Left ventricle myocardium inferior (tissue), 1 donor: ENCODE measurements around the gene LARGE1. TPM values are rescaled to one million over a fixed set of nuclear protein-coding genes. Genes with fewer than 3 reads are reported as not detected.

Experiments used
- DNase-seq: peaks from one replicate; pipeline ENCODE4 v3.0.0-alpha.2; 2020
- H3K27ac ChIP-seq: fragments of 200-600 bp; replicated peaks from 2 replicates; pipeline ENCODE4 v1.8.0; 2021
- H3K27me3 ChIP-seq: fragments of 200-600 bp; 2 replicates; pipeline ENCODE4 v1.8.0; 2021; ENCODE audit warnings: low read depth
- H3K36me3 ChIP-seq: fragments of 200-600 bp; 2 replicates; pipeline ENCODE4 v1.8.0; 2021
- H3K4me1 ChIP-seq: fragments of 200-600 bp; 2 replicates; pipeline ENCODE4 v1.8.0; 2021
- H3K4me3 ChIP-seq: fragments of 200-600 bp; 2 replicates; pipeline ENCODE4 v1.8.0; 2021; ENCODE audit warnings: mild to moderate bottlenecking, moderate library complexity
- H3K9me3 ChIP-seq: fragments of 200-600 bp; replicated peaks from 2 replicates; pipeline ENCODE4 v1.8.0; 2021
- intact Hi-C: fragments of 100-400 bp; cut with micrococcal nuclease; formaldehyde crosslinking; loops from one replicate; pipeline ENCODE4 v1.11.0; 2022
- total RNA-seq: library from RNA; stranded (reverse); fragmentation: NEBNext Ultra II Directional; extraction: Animal tissue kit (Norgen Biotek cat#: 25700); gene quantifications from one replicate; pipeline ENCODE4 v1.2.1, GENCODE V29; 2021
- TF ChIP-seq, protein P1 (sequence below): fragments of 200-600 bp; IDR thresholded peaks from 2 replicates; pipeline ENCODE4 v1.8.0; 2021; ENCODE audit warnings: antibody characterized with exemption, mild to moderate bottlenecking, borderline replicate concordance
- donor health status: DM: no; HTN: yes; CAD: no; lungs with severe emphysema.

LARGE1 gene
- total RNA-seq, 1 donor from 2014 or later = 117 TPM

GRCh38 chr22:33842421-33843094 is 77.7 kb downstream of the LARGE1 start:
- H3K9me3 ChIP-seq = no peaks in the 10 kb centered on the region
- intact Hi-C loops = no loop called here
- TF ChIP-seq, protein P1, sequence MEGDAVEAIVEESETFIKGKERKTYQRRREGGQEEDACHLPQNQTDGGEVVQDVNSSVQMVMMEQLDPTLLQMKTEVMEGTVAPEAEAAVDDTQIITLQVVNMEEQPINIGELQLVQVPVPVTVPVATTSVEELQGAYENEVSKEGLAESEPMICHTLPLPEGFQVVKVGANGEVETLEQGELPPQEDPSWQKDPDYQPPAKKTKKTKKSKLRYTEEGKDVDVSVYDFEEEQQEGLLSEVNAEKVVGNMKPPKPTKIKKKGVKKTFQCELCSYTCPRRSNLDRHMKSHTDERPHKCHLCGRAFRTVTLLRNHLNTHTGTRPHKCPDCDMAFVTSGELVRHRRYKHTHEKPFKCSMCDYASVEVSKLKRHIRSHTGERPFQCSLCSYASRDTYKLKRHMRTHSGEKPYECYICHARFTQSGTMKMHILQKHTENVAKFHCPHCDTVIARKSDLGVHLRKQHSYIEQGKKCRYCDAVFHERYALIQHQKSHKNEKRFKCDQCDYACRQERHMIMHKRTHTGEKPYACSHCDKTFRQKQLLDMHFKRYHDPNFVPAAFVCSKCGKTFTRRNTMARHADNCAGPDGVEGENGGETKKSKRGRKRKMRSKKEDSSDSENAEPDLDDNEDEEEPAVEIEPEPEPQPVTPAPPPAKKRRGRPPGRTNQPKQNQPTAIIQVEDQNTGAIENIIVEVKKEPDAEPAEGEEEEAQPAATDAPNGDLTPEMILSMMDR = no peak
- no peak for DNase-seq
- peak overlapping the region; percentile 67 for H3K27ac ChIP-seq
- no peaks in the 10 kb centered on the region for H3K36me3 ChIP-seq
- no peak overlapping the region for H3K4me3 ChIP-seq
- peaks cover 65% of the 10 kb centered on the region for H3K4me1 ChIP-seq
- H3K27me3 ChIP-seq = no peaks in the 10 kb centered on the region

DNA sequence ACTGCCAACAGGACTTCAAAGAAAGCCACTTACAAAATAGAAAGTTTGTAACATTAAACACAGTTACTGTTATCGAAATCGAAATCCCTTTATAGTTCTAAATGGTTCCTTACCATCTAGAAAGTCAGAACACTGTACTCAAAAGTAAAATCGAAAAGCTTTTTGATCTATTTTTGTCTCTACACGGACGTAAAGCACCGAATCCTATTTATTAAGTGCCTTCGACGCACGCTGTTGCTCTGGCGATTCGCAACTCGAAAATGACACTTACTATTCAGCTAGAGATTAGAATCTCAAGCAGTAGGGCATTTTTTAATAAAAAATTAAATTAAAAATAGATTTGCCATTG is 78.3 kb downstream of the LARGE1 start:
- intact Hi-C loops = no loop called here

DNA sequence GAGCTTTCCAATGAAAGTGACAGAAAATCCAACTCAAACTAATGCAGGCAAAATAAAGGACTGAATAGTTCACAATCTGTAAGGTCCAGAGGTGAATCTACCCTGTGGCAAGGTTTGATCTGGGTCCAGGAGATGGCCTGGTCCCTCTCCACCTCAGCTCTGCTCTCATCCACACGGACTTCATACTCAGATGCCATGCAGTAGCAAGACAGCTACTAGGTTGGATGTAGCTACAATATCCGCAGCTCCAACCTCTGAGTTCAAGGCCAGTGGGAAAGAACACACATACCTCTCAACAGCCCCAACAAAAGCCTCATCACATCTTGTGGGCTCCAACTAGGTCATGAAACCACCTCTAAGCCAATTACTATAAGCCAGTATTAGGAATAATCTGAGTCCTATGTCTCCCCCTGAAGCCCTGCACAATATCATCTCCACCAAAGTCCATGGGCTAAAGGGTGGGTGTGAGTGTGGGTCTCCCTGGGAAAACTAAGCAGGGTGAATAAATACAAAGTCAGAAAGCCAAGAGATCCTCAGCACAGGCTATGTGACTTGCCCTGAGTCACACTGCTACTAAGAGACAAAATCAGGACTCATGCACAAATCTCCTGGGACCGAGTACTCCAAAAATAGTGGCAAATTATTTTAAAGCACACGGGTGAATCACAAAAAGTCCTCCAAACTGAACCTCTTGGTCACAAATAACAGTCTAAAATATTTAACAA is 78.8 kb downstream of the LARGE1 start:
- no peak for DNase-seq
- H3K4me1 ChIP-seq = peaks cover 69% of the 10 kb centered on the region
- no peaks in the 10 kb centered on the region for H3K9me3 ChIP-seq
- TF ChIP-seq, protein P1 = no peak
- peak overlapping the region; percentile 67 for H3K27ac ChIP-seq
- no peaks in the 10 kb centered on the region for H3K27me3 ChIP-seq
- no peaks in the 10 kb centered on the region for H3K36me3 ChIP-seq
- peak overlapping the region; percentile 17 for H3K4me3 ChIP-seq
- intact Hi-C loops = no loop called here

More for the DNA sequence above, 78.3 kb downstream of the LARGE1 start:
- H3K27ac ChIP-seq = peak overlapping the region; percentile 67
- H3K27me3 ChIP-seq = no peaks in the 10 kb centered on the region
- H3K9me3 ChIP-seq = no peaks in the 10 kb centered on the region
- H3K4me1 ChIP-seq = peaks cover 65% of the 10 kb centered on the region
- H3K36me3 ChIP-seq = no peaks in the 10 kb centered on the region
- no peak for DNase-seq
- peak overlapping the region; percentile 17 for H3K4me3 ChIP-seq
- TF ChIP-seq, protein P1 = no peak

DNA sequence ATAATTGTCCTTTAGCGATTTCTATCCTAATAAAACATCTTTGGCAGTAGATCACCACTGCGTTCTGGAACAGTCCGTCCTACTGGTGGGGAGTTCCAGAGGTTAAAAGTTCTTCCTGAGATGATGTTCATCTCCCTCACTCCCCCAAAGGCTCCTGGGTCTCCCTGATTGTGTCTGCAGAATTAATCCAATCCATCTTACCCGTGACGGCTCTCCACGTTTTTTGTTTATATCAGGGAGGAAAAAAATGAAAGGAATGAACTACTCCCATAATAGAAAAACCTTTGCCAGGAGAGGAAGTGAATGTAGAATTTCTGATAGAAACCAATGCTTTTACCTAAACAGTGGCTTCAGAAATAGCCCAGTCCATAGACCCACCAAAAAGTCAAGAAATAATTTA is 81.6 kb downstream of the LARGE1 start:
- H3K27me3 ChIP-seq = no peaks in the 10 kb centered on the region
- peaks cover 81% of the 10 kb centered on the region for H3K4me1 ChIP-seq

GRCh38 chr22:33837826-33838225 is 82.5 kb downstream of the LARGE1 start:
- no peak overlapping the region for H3K4me3 ChIP-seq
- no peaks in the 10 kb centered on the region for H3K36me3 ChIP-seq
- no peaks in the 10 kb centered on the region for H3K9me3 ChIP-seq
- peaks cover 87% of the 10 kb centered on the region for H3K4me1 ChIP-seq
- no peaks in the 10 kb centered on the region for H3K27me3 ChIP-seq
- TF ChIP-seq, protein P1 = no peak
- DNase-seq = no peak
- no peak overlapping the region for H3K27ac ChIP-seq
- intact Hi-C loops = no loop called here

More for the DNA sequence above, 81.6 kb downstream of the LARGE1 start:
- H3K9me3 ChIP-seq = no peaks in the 10 kb centered on the region
- intact Hi-C loops = no loop called here
- H3K27ac ChIP-seq = no peak overlapping the region
- TF ChIP-seq, protein P1 = no peak
- no peaks in the 10 kb centered on the region for H3K36me3 ChIP-seq
- no peak for DNase-seq
- no peak overlapping the region for H3K4me3 ChIP-seq
